H9 (cell line): ENCODE measurements around the gene ABCA13. TPM values are rescaled to one million over a fixed set of nuclear protein-coding genes. Genes with fewer than 3 reads are reported as not detected.

Experiments
- DNase-seq: peaks from one replicate; pipeline ENCODE4 v3.0.0-alpha.2; 2017
- H2AFZ ChIP-seq: one replicate; pipeline ENCODE4 v1.6.1; 2013; ENCODE audit warnings: mild to moderate bottlenecking, low read length, control low read depth, moderate library complexity
- H2AK5ac ChIP-seq: 2 replicates; pipeline ENCODE4 v1.6.1; 2013; ENCODE audit warnings: low read length, control low read depth, mixed read lengths; ENCODE audit not compliant: insufficient read length
- H2BK120ac ChIP-seq: one replicate; pipeline ENCODE4 v1.6.1; 2013; ENCODE audit warnings: low read depth, mild to moderate bottlenecking, low read length, control low read depth, inconsistent platforms; ENCODE audit not compliant: poor library complexity, severe bottlenecking
- H2BK12ac ChIP-seq: 2 replicates; pipeline ENCODE4 v1.6.1; 2013; ENCODE audit warnings: low read length, control low read depth, mixed read lengths, low read depth; ENCODE audit not compliant: insufficient read length
- H2BK15ac ChIP-seq: 2 replicates; pipeline ENCODE4 v1.6.1; 2013; ENCODE audit warnings: low read depth, low read length, control low read depth
- H2BK20ac ChIP-seq: one replicate; pipeline ENCODE4 v1.6.1; 2013; ENCODE audit warnings: low read depth, mild to moderate bottlenecking, low read length, control low read depth, inconsistent platforms; ENCODE audit not compliant: poor library complexity, severe bottlenecking
- H2BK5ac ChIP-seq: 2 replicates; pipeline ENCODE4 v1.6.1; 2013; ENCODE audit warnings: low read length, control low read depth, mixed read lengths; ENCODE audit not compliant: insufficient read length
- H3K14ac ChIP-seq: 2 replicates; pipeline ENCODE4 v1.6.1; 2013; ENCODE audit warnings: low read length, control low read depth; ENCODE audit not compliant: insufficient read depth
- H3K18ac ChIP-seq: 2 replicates; pipeline ENCODE4 v1.6.1; 2013; ENCODE audit warnings: low read depth, mild to moderate bottlenecking, mixed read lengths, low read length, control low read depth; ENCODE audit not compliant: insufficient read length
- H3K23ac ChIP-seq: 2 replicates; pipeline ENCODE4 v1.6.1; 2013; ENCODE audit warnings: low read length, control low read depth, mixed read lengths, low read depth; ENCODE audit not compliant: insufficient read length
- H3K23me2 ChIP-seq: 2 replicates; pipeline ENCODE4 v1.6.1; 2013; ENCODE audit warnings: low read depth, mild to moderate bottlenecking, mixed read lengths, low read length, control low read depth; ENCODE audit not compliant: insufficient read length, poor library complexity, severe bottlenecking
- H3K27ac ChIP-seq: 2 replicates; pipeline ENCODE4 v1.5.1; 2013; ENCODE audit warnings: low read length, control low read depth, mixed read lengths, low read depth; ENCODE audit not compliant: insufficient read length
- H3K27me3 ChIP-seq: 2 replicates; pipeline ENCODE4 v1.6.1; 2013; ENCODE audit warnings: low read length, control low read depth, inconsistent platforms; ENCODE audit not compliant: insufficient read depth
- H3K4ac ChIP-seq: 2 replicates; pipeline ENCODE4 v1.6.1; 2013; ENCODE audit warnings: low read depth, mild to moderate bottlenecking, control low read depth, inconsistent platforms, low read length, moderate library complexity
- H3K4me1 ChIP-seq: 2 replicates; pipeline ENCODE4 v1.6.1; 2013; ENCODE audit warnings: low read length, control low read depth, inconsistent platforms; ENCODE audit not compliant: insufficient read depth
- H3K4me2 ChIP-seq: 2 replicates; pipeline ENCODE4 v1.6.1; 2013; ENCODE audit warnings: low read length, control low read depth, mixed read lengths; ENCODE audit not compliant: insufficient read length, insufficient read depth
- H3K56ac ChIP-seq: 2 replicates; pipeline ENCODE4 v1.6.1; 2013; ENCODE audit warnings: low read depth, mild to moderate bottlenecking, mixed read lengths, low read length, control low read depth; ENCODE audit not compliant: insufficient read length
- H3K79me1 ChIP-seq: 2 replicates; pipeline ENCODE4 v1.6.1; 2013; ENCODE audit warnings: low read depth, mild to moderate bottlenecking, moderate library complexity, low read length, control low read depth, inconsistent platforms; ENCODE audit not compliant: insufficient read depth, poor library complexity, severe bottlenecking
- H3K79me2 ChIP-seq: 2 replicates; pipeline ENCODE4 v1.6.1; 2013; ENCODE audit warnings: low read length, control low read depth, inconsistent platforms; ENCODE audit not compliant: insufficient read depth
- H3K9ac ChIP-seq: 2 replicates; pipeline ENCODE4 v1.6.1; 2013; ENCODE audit warnings: low read length, control low read depth, mixed read lengths; ENCODE audit not compliant: insufficient read length; ENCODE audit errors: extremely low read depth
- H3K9me3 ChIP-seq: one replicate; pipeline ENCODE4 v1.6.1; 2013; ENCODE audit warnings: low read depth, low read length, inconsistent platforms; ENCODE audit not compliant: control insufficient read depth
- H3T11ph ChIP-seq: one replicate; pipeline ENCODE4 v1.6.1; 2013; ENCODE audit warnings: mild to moderate bottlenecking, low read length, control low read depth, inconsistent platforms
- H4K20me1 ChIP-seq: one replicate; pipeline ENCODE4 v1.6.1; 2013; ENCODE audit not compliant: control insufficient read depth, insufficient read length, insufficient read depth
- H4K5ac ChIP-seq: 2 replicates; pipeline ENCODE4 v1.6.1; 2013; ENCODE audit warnings: low read depth, mild to moderate bottlenecking, mixed read lengths, low read length, control low read depth; ENCODE audit not compliant: insufficient read length
- H4K8ac ChIP-seq: replicated peaks from 2 replicates; pipeline ENCODE4 v1.6.1; 2013; ENCODE audit warnings: low read length, control low read depth, mixed read lengths, low read depth; ENCODE audit not compliant: insufficient read length
- H4K91ac ChIP-seq: 2 replicates; pipeline ENCODE4 v1.6.1; 2013; ENCODE audit warnings: low read depth, mild to moderate bottlenecking, moderate library complexity, mixed read lengths, low read length, control low read depth; ENCODE audit not compliant: insufficient read length
- H3K27ac Mint-ChIP-seq, 3 experiments: 2 replicates in 2 of 3; 3 replicates in 1 of 3; pipeline ENCODE4 v1.8.0; 2020 to 2021; ENCODE audit warnings: mixed read lengths in 3 of 3, mild to moderate bottlenecking in 1 of 3, moderate library complexity in 1 of 3
- H3K27me3 Mint-ChIP-seq: 2 replicates; pipeline ENCODE4 v1.8.0; 2021; ENCODE audit warnings: low read depth, mild to moderate bottlenecking, moderate library complexity, mixed read lengths
- H3K36me3 Mint-ChIP-seq, 3 experiments: 2 replicates in 2 of 3; 3 replicates in 1 of 3; pipeline ENCODE4 v1.8.0; 2020 to 2021; ENCODE audit warnings: low read depth in 3 of 3, mixed read lengths in 3 of 3; ENCODE audit not compliant: insufficient read depth in 1 of 3
- H3K4me1 Mint-ChIP-seq, 2 experiments: 2 replicates each; pipeline ENCODE4 v1.8.0; 2020; ENCODE audit warnings: mixed read lengths in 2 of 2
- H3K4me3 Mint-ChIP-seq, 2 experiments: 2 replicates in 1 of 2; 3 replicates in 1 of 2; pipeline ENCODE4 v1.8.0; 2020 to 2021; ENCODE audit warnings: mild to moderate bottlenecking in 2 of 2, mixed read lengths in 2 of 2, moderate library complexity in 1 of 2
- H3K9me3 Mint-ChIP-seq, 2 experiments: 2 replicates in 1 of 2; 3 replicates in 1 of 2; pipeline ENCODE4 v1.8.0; 2020; ENCODE audit warnings: mild to moderate bottlenecking in 2 of 2, mixed read lengths in 2 of 2, moderate library complexity in 1 of 2
- CTCF ChIP-seq: fragments of 200-600 bp; sonication (generic); conservative IDR thresholded peaks from 3 replicates; pipeline ENCODE4 v1.8.0; 2021; ENCODE audit warnings: antibody characterized with exemption, mild to moderate bottlenecking
- WGBS: extraction: QIAGEN DNeasy Blood & Tissue Kit; methylation state at CpG from one replicate; pipeline ENCODE4 v1.1.7; 2013; ENCODE audit warnings: missing lambda C conversion rate, low lambda C conversion rate, mixed read lengths; ENCODE audit not compliant: insufficient read length; ENCODE audit errors: extremely low coverage; 5-methylcytosine and 5-hydroxymethylcytosine counted together
- total RNA-seq: library from RNA; stranded (reverse); gene quantifications from 2 replicates; pipeline ENCODE4 v1.2.1, GENCODE V29; 2021

Gene ABCA13
- total RNA-seq, 1 experiment from 2014 or later = 0.11 TPM

- H3K79me2 ChIP-seq = no peaks in the 10 kb centered on the region
- no peaks in the 10 kb centered on the region for H3K9me3 ChIP-seq
- no peak overlapping the region for H3K23ac ChIP-seq
- no peak overlapping the region for H2BK15ac ChIP-seq
- no peak overlapping the region for H3K18ac ChIP-seq
- H3K27ac Mint-ChIP-seq = no peak overlapping the region
- no peak for TF ChIP-seq CTCF
- no peak overlapping the region for H2BK5ac ChIP-seq
- H2BK20ac ChIP-seq = no peak overlapping the region
- H2AK5ac ChIP-seq = no peak overlapping the region
- no peak overlapping the region for H4K91ac ChIP-seq
- H2AFZ ChIP-seq = no peak overlapping the region
- H3K56ac ChIP-seq = no peak overlapping the region
- DNase-seq = no peak
- no peak overlapping the region for H3K27ac ChIP-seq
- H3K14ac ChIP-seq = no peak overlapping the region
- H3K79me1 ChIP-seq = no peaks in the 10 kb centered on the region
- H3K4me2 ChIP-seq = no peak overlapping the region
- no peak overlapping the region for H3T11ph ChIP-seq
- peaks cover 9 to 11% of the 10 kb centered on the region in 2 experiments for H3K9me3 Mint-ChIP-seq
- no peak overlapping the region for H3K4me3 Mint-ChIP-seq
- no peak overlapping the region for H3K4ac ChIP-seq
- WGBS = no CpG with 5 or more reads among the region's 1 CpG
- no peaks in the 10 kb centered on the region for H3K27me3 ChIP-seq
- H3K36me3 Mint-ChIP-seq = peaks cover 5 to 9% (median 5%) of the 10 kb centered on the region in 3 experiments; a peak in 5 of 7 replicates
- H4K5ac ChIP-seq = no peak overlapping the region
- H4K20me1 ChIP-seq = no peaks in the 10 kb centered on the region
- no peak overlapping the region for H3K9ac ChIP-seq
- H2BK120ac ChIP-seq = no peak overlapping the region
- no peak overlapping the region for H2BK12ac ChIP-seq
- H4K8ac ChIP-seq = no peak overlapping the region
- no peaks in the 10 kb centered on the region; the same call in 1 of the 2 replicates for H3K27me3 Mint-ChIP-seq
- H3K23me2 ChIP-seq = no peaks in the 10 kb centered on the region
- peaks cover 5 to 21% of the 10 kb centered on the region in 2 experiments for H3K4me1 Mint-ChIP-seq
- H3K4me1 ChIP-seq = no peaks in the 10 kb centered on the region
Measured at GRCh38 chr7:48192996-48193395, 21.7 kb downstream of the ABCA13 start.
